IMR-90 (cell line): Measurements from ENCODE around the gene LENEP. TPM values are rescaled to one million over a fixed set of nuclear protein-coding genes. Genes with fewer than 3 reads are reported as not detected.

Experiments
- ATAC-seq: fragments of 200-7000 bp; cut with Tn5 transposase; 2 replicates; pipeline ENCODE4 v1.9.1; 2020; ENCODE audit warnings: low read depth, mild to moderate bottlenecking, moderate library complexity
- BruUV-seq: library from RNA; stranded (reverse); fragments of 400-500 nt; replicated peaks from 2 replicates; lab custom pipeline; 2021; lab: Mats Ljungman, UMichigan
- CTCF ChIA-PET: fragments of 300-600 bp; formaldehyde crosslinking; extraction: SDS; loops from one replicate; lab custom pipeline; 2021; ENCODE audit warnings: antibody characterized with exemption; lab: Yijun Ruan, JAX
- POLR2A ChIA-PET: fragments of 300-600 bp; sonication (Branson Sonifier 250); formaldehyde crosslinking; loops from one replicate; lab custom pipeline; 2022; ENCODE audit warnings: antibody characterized with exemption; ENCODE audit not compliant: unreplicated experiment; lab: Charles Lee
- DNase-seq: peaks from one replicate; pipeline ENCODE4 v3.0.0; 2013
- H2AFZ ChIP-seq: replicated peaks from 2 replicates; pipeline ENCODE3; 2013; ENCODE audit warnings: low read length, mild to moderate bottlenecking; ENCODE audit not compliant: poor library complexity
- H2AK5ac ChIP-seq: 2 replicates; pipeline ENCODE4 v1.6.1; 2013; ENCODE audit warnings: low read depth, low read length, inconsistent platforms
- H2AK9ac ChIP-seq: replicated peaks from 2 replicates; pipeline ENCODE3; 2013; ENCODE audit warnings: mild to moderate bottlenecking, low read depth, low read length, moderate library complexity; ENCODE audit not compliant: poor library complexity
- H2BK120ac ChIP-seq: 2 replicates; pipeline ENCODE4 v1.6.1; 2013; ENCODE audit warnings: low read depth, low read length, inconsistent platforms
- H2BK15ac ChIP-seq: 3 replicates; pipeline ENCODE4 v1.6.1; 2013; ENCODE audit warnings: low read depth, low read length, inconsistent platforms
- H2BK20ac ChIP-seq: 2 replicates; pipeline ENCODE4 v1.6.1; 2013; ENCODE audit warnings: low read depth, mild to moderate bottlenecking, inconsistent platforms, low read length, moderate library complexity
- H2BK5ac ChIP-seq: 2 replicates; pipeline ENCODE4 v1.6.1; 2013; ENCODE audit warnings: mild to moderate bottlenecking, low read depth, low read length, inconsistent platforms; ENCODE audit not compliant: poor library complexity, severe bottlenecking
- H3K14ac ChIP-seq: replicated peaks from 2 replicates; pipeline ENCODE4 v1.6.1; 2013; ENCODE audit warnings: low read depth, low read length, inconsistent platforms
- H3K18ac ChIP-seq: 2 replicates; pipeline ENCODE4 v1.6.1; 2013; ENCODE audit warnings: low read depth, low read length, control low read depth
- H3K23ac ChIP-seq: 2 replicates; pipeline ENCODE4 v1.6.1; 2013; ENCODE audit warnings: low read depth, low read length, inconsistent platforms
- H3K27ac ChIP-seq: 2 replicates; pipeline ENCODE4 v1.5.1; 2013; ENCODE audit warnings: mild to moderate bottlenecking, control low read depth, low read length; ENCODE audit not compliant: insufficient read depth
- H3K27me3 ChIP-seq: 2 replicates; pipeline ENCODE4 v1.6.1; 2013; ENCODE audit warnings: low read length; ENCODE audit not compliant: control insufficient read depth, insufficient read depth
- H3K36me3 ChIP-seq: 2 replicates; pipeline ENCODE4 v1.6.1; 2013; ENCODE audit warnings: low read length, mixed read lengths; ENCODE audit not compliant: control insufficient read depth, insufficient read depth
- H3K4ac ChIP-seq: 2 replicates; pipeline ENCODE4 v1.6.1; 2013; ENCODE audit warnings: low read depth, low read length, inconsistent platforms
- H3K4me1 ChIP-seq: 2 replicates; pipeline ENCODE4 v1.6.1; 2013; ENCODE audit warnings: low read length, mixed read lengths; ENCODE audit not compliant: control insufficient read depth, insufficient read depth
- H3K4me2 ChIP-seq: 2 replicates; pipeline ENCODE4 v1.6.1; 2013; ENCODE audit warnings: low read depth, mild to moderate bottlenecking, control low read depth, low read length, moderate library complexity
- H3K4me3 ChIP-seq: 2 replicates; pipeline ENCODE4 v1.5.1; 2013; ENCODE audit warnings: low read depth, mild to moderate bottlenecking, control low read depth, low read length, moderate library complexity; ENCODE audit not compliant: insufficient read depth
- H3K56ac ChIP-seq: 2 replicates; pipeline ENCODE4 v1.6.1; 2013; ENCODE audit warnings: low read length, inconsistent platforms; ENCODE audit not compliant: insufficient read depth; ENCODE audit errors: extremely low read depth
- H3K79me1 ChIP-seq, 2 experiments: 2 replicates each; pipeline ENCODE4 v1.6.1; 2013; ENCODE audit warnings: low read length in 2 of 2, inconsistent platforms in 1 of 2, low read depth in 1 of 2
- H3K9ac ChIP-seq: 2 replicates; pipeline ENCODE4 v1.6.1; 2013; ENCODE audit warnings: low read depth, low read length, control low read depth
- H3K9me1 ChIP-seq: 2 replicates; pipeline ENCODE4 v1.6.1; 2013; ENCODE audit warnings: low read length, inconsistent platforms; ENCODE audit not compliant: insufficient read depth
- H3K9me3 ChIP-seq: 2 replicates; pipeline ENCODE4 v1.6.1; 2013; ENCODE audit warnings: low read length; ENCODE audit not compliant: control insufficient read depth, insufficient read depth
- H4K20me1 ChIP-seq: 2 replicates; pipeline ENCODE4 v1.6.1; 2013; ENCODE audit warnings: low read length, inconsistent platforms; ENCODE audit not compliant: insufficient read depth
- H4K5ac ChIP-seq: 2 replicates; pipeline ENCODE4 v1.6.1; 2013; ENCODE audit warnings: mild to moderate bottlenecking, low read depth, low read length, control low read depth
- H4K8ac ChIP-seq, 2 experiments: 2 replicates each; pipeline ENCODE4 v1.6.1; 2013; ENCODE audit warnings: low read depth in 2 of 2, low read length in 2 of 2, control low read depth in 1 of 2, inconsistent platforms in 1 of 2
- H4K91ac ChIP-seq: 2 replicates; pipeline ENCODE4 v1.6.1; 2013; ENCODE audit warnings: low read depth, low read length, inconsistent platforms; ENCODE audit not compliant: insufficient read depth
- CEBPB ChIP-seq: IDR thresholded peaks from 2 replicates; pipeline ENCODE4 v1.6.1; 2012; ENCODE audit warnings: low read depth, low read length, improper control_type of control experiment
- FOS ChIP-seq: fragments of 150-350 bp; IDR thresholded peaks from 2 replicates; pipeline ENCODE4 v1.6.1; 2016; ENCODE audit warnings: low read depth, low read length
- MAZ ChIP-seq: IDR thresholded peaks from 2 replicates; pipeline ENCODE4 v1.6.1; 2012; ENCODE audit warnings: low read depth, mild to moderate bottlenecking, low read length, improper control_type of control experiment, moderate library complexity, borderline replicate concordance
- MXI1 ChIP-seq: IDR thresholded peaks from 2 replicates; pipeline ENCODE4 v1.6.1; 2012; ENCODE audit warnings: low read depth, mild to moderate bottlenecking, low read length, moderate library complexity, borderline replicate concordance
- NFE2L2 ChIP-seq: fragments of 150-350 bp; IDR thresholded peaks from 2 replicates; pipeline ENCODE4 v1.6.1; 2016; ENCODE audit warnings: low read depth, mild to moderate bottlenecking, low read length
- POLR2A ChIP-seq: IDR thresholded peaks from 2 replicates; pipeline ENCODE4 v1.6.1; 2012; ENCODE audit warnings: mild to moderate bottlenecking, low read depth, low read length
- WGBS, 2 experiments: methylation state at CpG; one replicate each; pipeline versions ENCODE4 v1.1.5 to v1.1.7; 2013; ENCODE audit warnings: missing lambda C conversion rate in 2 of 2; ENCODE audit not compliant: insufficient read length in 1 of 2; ENCODE audit errors: extremely low coverage in 2 of 2; 5-methylcytosine and 5-hydroxymethylcytosine counted together
- dilution Hi-C: fragments of 300-500 bp; cut with HindIII; formaldehyde crosslinking; loops from one replicate; pipeline ENCODE4 v1.14.3; 2018; ENCODE audit warnings: low sequenced_read_pairs; ENCODE audit not compliant: unreplicated experiment
- in situ Hi-C: fragments of 300-500 bp; cut with MboI; formaldehyde crosslinking; loops from 3 replicates; pipeline ENCODE4 v1.14.3; 2019; ENCODE audit warnings: low sequenced_read_pairs, inconsistent platforms, mixed read lengths
- intact Hi-C: fragments of 100-400 bp; cut with micrococcal nuclease; formaldehyde crosslinking; loops from 2 replicates; pipeline ENCODE4 v1.10.0; 2022
- polyA plus RNA-seq, 3 experiments: library from polyadenylated mRNA; depleted of rRNA; stranded (reverse); fragments of >200 nt; gene quantifications; 2 replicates each; pipeline ENCODE4 v1.2.3, GENCODE V29; 2012; ENCODE audit warnings: low replicate concordance in 1 of 3
- total RNA-seq: library from RNA; depleted of rRNA; stranded (reverse); fragments of >200 nt; gene quantifications from 2 replicates; pipeline ENCODE4 v1.2.3, GENCODE V29; 2012

The LENEP gene
- total and polyA plus RNA-seq, 2 of the 4 experiments (the other 2 are of a cell fraction) = not detected

GRCh38 chr1:154970631-154971340, 22.6 kb upstream of the LENEP start, which contains the start of gene SHC1:
Gene SHC1 (minus strand): TSS chr1:154970747. CDS start chr1:154970526, 221 bp downstream.
- peak within 1 kb of the TSS; percentile 96 for H3K27ac ChIP-seq
- H3K23ac ChIP-seq = peak within 1 kb of the TSS; percentile 100
- H4K91ac ChIP-seq = peak within 1 kb of the TSS; percentile 100
- peak within 1 kb of the TSS; percentile 97 for H2BK20ac ChIP-seq
- H4K5ac ChIP-seq = peak within 1 kb of the TSS; percentile 98
- peaks cover 18% of the 10 kb centered on the region for H3K4me1 ChIP-seq
- ChIA-PET CTCF (interaction anchor here (0.7 to 2.2 kb wide), 5 partner anchors 10 to 114 kb away, joined by 3 to 9 read pairs (median 5); partner anchors contain the start of gene FLAD1), POLR2A (interaction anchor here (0.5 to 2.0 kb wide), 5 partner anchors 10 to 129 kb away, joined by 3 to 17 read pairs (median 6); partner anchors contain the start of genes ADAM15, PBXIP1 and PYGO2)
- in situ Hi-C loops = no loop called here
- peaks cover 26% of the 10 kb centered on the region for H3K36me3 ChIP-seq
- peak within 1 kb of the TSS; percentile 89 for H2AFZ ChIP-seq
- H2BK120ac ChIP-seq = peak within 1 kb of the TSS; percentile 95
- dilution Hi-C loops = no loop called here
- H3K18ac ChIP-seq = peak within 1 kb of the TSS; percentile 98
- H2BK15ac ChIP-seq = peak within 1 kb of the TSS; percentile 99
- no peaks in the 10 kb centered on the region for H3K9me3 ChIP-seq
- H3K4ac ChIP-seq = peak within 1 kb of the TSS; percentile 100
- H4K20me1 ChIP-seq = peaks cover 35% of the 10 kb centered on the region
- H3K56ac ChIP-seq = peak within 1 kb of the TSS; percentile 92
- peaks cover 7% of the 10 kb centered on the region for H3K9me1 ChIP-seq
- no TSS peak for BruUV-seq
- peak within 1 kb of the TSS; percentile 97 for H2BK5ac ChIP-seq
- H2AK5ac ChIP-seq = peak within 1 kb of the TSS; percentile 100
- DNase-seq (peak; percentile 92), ATAC-seq (peak; percentile 61)
- peak within 1 kb of the TSS; percentile 99 for H3K14ac ChIP-seq
- peak within 1 kb of the TSS; percentile 65 for H3K4me3 ChIP-seq
- peak within 1 kb of the TSS; percentile 99 for H2AK9ac ChIP-seq
- no peaks in the 10 kb centered on the region for H3K27me3 ChIP-seq
- intact Hi-C loops = loop anchor here (10.0 kb wide), 1 partner anchor 204 kb away; the partner anchor contains the start of genes KRTCAP2 and TRIM46
- H3K9ac ChIP-seq = peak within 1 kb of the TSS; percentile 87
- peaks cover 14 to 62% of the 10 kb centered on the region in 2 experiments for H3K79me1 ChIP-seq
- 4% methylated on average over 3 of the region's 15 CpGs; no CpG with 5 or more reads in 1 of the 2 experiments for WGBS, 2 experiments
- TF ChIP-seq MXI1 = peak; percentile 68
- TF ChIP-seq FOS = 0 out of 2 replicates have a peak, but pooled peaks have one; percentile 35
- no peak for TF ChIP-seq CEBPB
- TF ChIP-seq POLR2A = peak; percentile 94
- peak; percentile 98; the same call in 1 of the 2 replicates for TF ChIP-seq MAZ
- peak; percentile 72; the same call in 1 of the 2 replicates for TF ChIP-seq NFE2L2
- peak within 1 kb of the TSS; percentile 95 to 98 for H4K8ac ChIP-seq
- peak within 1 kb of the TSS; percentile 97 for H3K4me2 ChIP-seq
